Fibroblast of lung (primary cell): ENCODE results near the gene TBXAS1. TPM values are rescaled to one million over a fixed set of nuclear protein-coding genes. Genes with fewer than 3 reads are reported as not detected.

Experiments
- DNase-seq, 2 donors: peaks; one replicate each; pipeline versions ENCODE4 v3.0.0 to v3.0.0-alpha.2; 2010; ENCODE audit warnings: low read depth in 2 of 2
- H2AFZ ChIP-seq: 2 replicates; pipeline ENCODE4 v1.5.1; 2012; ENCODE audit warnings: low read length, control low read depth, inconsistent platforms
- H3K27ac ChIP-seq: 2 replicates; pipeline ENCODE4 v1.5.1; 2011; ENCODE audit warnings: low read length, control low read depth; ENCODE audit not compliant: insufficient read depth
- H3K27me3 ChIP-seq: 2 replicates; pipeline ENCODE4 v1.5.1; 2011; ENCODE audit warnings: mild to moderate bottlenecking, low read length; ENCODE audit not compliant: control insufficient read depth, insufficient read depth
- H3K36me3 ChIP-seq: 2 replicates; pipeline ENCODE4 v1.5.1; 2011; ENCODE audit warnings: low read length; ENCODE audit not compliant: control insufficient read depth, insufficient read depth
- H3K4me1 ChIP-seq: 2 replicates; pipeline ENCODE4 v1.5.1; 2011; ENCODE audit warnings: low read length; ENCODE audit not compliant: control insufficient read depth, insufficient read depth; ENCODE audit errors: extremely low read depth
- H3K4me2 ChIP-seq: 2 replicates; pipeline ENCODE4 v1.5.1; 2011; ENCODE audit warnings: low read length, control low read depth; ENCODE audit not compliant: insufficient read depth; ENCODE audit errors: extremely low read depth
- H3K4me3 ChIP-seq, 4 experiments: fragments of 200-600 bp in 1 of 4; sonication (generic) in 1 of 4; replicated peaks in 1 of 4; 2 replicates each; pipeline ENCODE4 v1.5.1; 2011 to 2016; ENCODE audit warnings: low read length in 4 of 4, low read depth in 3 of 4, mild to moderate bottlenecking in 3 of 4, control low read depth in 2 of 4, inconsistent platforms in 1 of 4, mixed read lengths in 1 of 4; ENCODE audit not compliant: insufficient read depth in 1 of 4; ENCODE audit errors: control extremely low read depth in 1 of 4
- H3K79me2 ChIP-seq: 2 replicates; pipeline ENCODE4 v1.5.1; 2012; ENCODE audit warnings: mild to moderate bottlenecking, low read length, inconsistent platforms; ENCODE audit not compliant: control insufficient read depth, insufficient read depth
- H3K9ac ChIP-seq: 2 replicates; pipeline ENCODE4 v1.5.1; 2011; ENCODE audit warnings: mild to moderate bottlenecking, low read length, control low read depth; ENCODE audit not compliant: insufficient read depth
- H3K9me3 ChIP-seq: 2 replicates; pipeline ENCODE4 v1.5.1; 2012; ENCODE audit warnings: low read depth, low read length; ENCODE audit not compliant: control insufficient read depth, insufficient read depth
- H4K20me1 ChIP-seq: 2 replicates; pipeline ENCODE4 v1.5.1; 2011; ENCODE audit warnings: low read length; ENCODE audit not compliant: control insufficient read depth, insufficient read depth; ENCODE audit errors: extremely low read depth
- CTCF ChIP-seq, 2 donors: IDR thresholded peaks in 1 of 2; conservative IDR thresholded peaks in 1 of 2; 1 replicate in 1 of 2; 2 replicates in 1 of 2; pipeline ENCODE4 v1.5.1; 2011 to 2012; ENCODE audit warnings: low read length in 2 of 2, control low read depth in 1 of 2, inconsistent platforms in 1 of 2, low read depth in 1 of 2, mild to moderate bottlenecking in 1 of 2
- EZH2 ChIP-seq: IDR thresholded peaks from 2 replicates; pipeline ENCODE4 v1.5.1; 2012; ENCODE audit warnings: low read length, control low read depth, mild to moderate bottlenecking; ENCODE audit errors: missing control alignments
- polyA plus RNA-seq, 2 donors: library from polyadenylated mRNA; depleted of rRNA in 1 of 2; stranded (reverse) in 1 of 2; unstranded in 1 of 2; fragments of >200 nt; gene quantifications; 2 replicates each; pipeline ENCODE4 v1.2.1, GENCODE V29; 2011 to 2012; ENCODE audit warnings: missing spikeins in 1 of 2
- total RNA-seq: library from RNA; depleted of rRNA; stranded (reverse); fragments of >200 nt; gene quantifications from 2 replicates; pipeline ENCODE4 v1.2.1, GENCODE V29; 2014

The TBXAS1 gene
- total and polyA plus RNA-seq, 2 donors (not counting 1 experiment from before 2014, with no cell fraction given) = 1.5 to 2.1 TPM

- TF ChIP-seq EZH2 (no peak), CTCF (conservative IDR thresholded peaks at IDR 0.05 in 1 of 2, IDR thresholded peaks at IDR 0.05 in 1 of 2; ENCODE audit: low read depth in 1 of 2, low read length in 2 of 2) (no peak)
- no peak overlapping the region for H3K4me2 ChIP-seq
- H3K36me3 ChIP-seq = no peaks in the 10 kb centered on the region
- no peak overlapping the region for H3K4me3 ChIP-seq
- H3K79me2 ChIP-seq = no peaks in the 10 kb centered on the region
- no peak overlapping the region for H3K27ac ChIP-seq
- H3K9me3 ChIP-seq = no peaks in the 10 kb centered on the region
- no peaks in the 10 kb centered on the region for H3K27me3 ChIP-seq
- H3K9ac ChIP-seq = no peak overlapping the region
- DNase-seq = no peak
- H4K20me1 ChIP-seq = no peaks in the 10 kb centered on the region
- no peak overlapping the region for H2AFZ ChIP-seq
- H3K4me1 ChIP-seq = no peaks in the 10 kb centered on the region
Observed at GRCh38 chr7:140007051-140007690, 178.1 kb downstream of the TBXAS1 start.

- Histone ChIP-seq H3K4me3 (no peak overlapping the region), H3K4me2 (no peak overlapping the region), H3K4me1 (no peaks in the 10 kb centered on the region), H4K20me1 (no peaks in the 10 kb centered on the region), H3K9me3 (no peaks in the 10 kb centered on the region), H3K79me2 (no peaks in the 10 kb centered on the region), H3K9ac (no peak overlapping the region), H3K36me3 (no peaks in the 10 kb centered on the region), H3K27me3 (no peaks in the 10 kb centered on the region), H2AFZ (no peak overlapping the region), H3K27ac (no peak overlapping the region)
- DNase-seq = no peak
- TF ChIP-seq CTCF (conservative IDR thresholded peaks at IDR 0.05 in 1 of 2, IDR thresholded peaks at IDR 0.05 in 1 of 2; ENCODE audit: low read depth in 1 of 2, low read length in 2 of 2) (no peak), EZH2 (no peak)
Observed at GRCh38 chr7:140008755-140009610, 179.9 kb downstream of the TBXAS1 start.

GRCh38 chr7:140009735-140010134, 180.7 kb downstream of the TBXAS1 start:
- no peaks in the 10 kb centered on the region for H4K20me1 ChIP-seq
- H3K4me1 ChIP-seq = no peaks in the 10 kb centered on the region
- TF ChIP-seq EZH2 (no peak), CTCF (conservative IDR thresholded peaks at IDR 0.05 in 1 of 2, IDR thresholded peaks at IDR 0.05 in 1 of 2; ENCODE audit: low read depth in 1 of 2, low read length in 2 of 2) (no peak)
- no peak overlapping the region for H3K27ac ChIP-seq
- no peaks in the 10 kb centered on the region for H3K79me2 ChIP-seq
- DNase-seq = no peak
- H3K36me3 ChIP-seq = no peaks in the 10 kb centered on the region
- H2AFZ ChIP-seq = no peak overlapping the region
- H3K9ac ChIP-seq = no peak overlapping the region
- H3K27me3 ChIP-seq = no peaks in the 10 kb centered on the region
- H3K4me2 ChIP-seq = no peak overlapping the region
- H3K9me3 ChIP-seq = no peaks in the 10 kb centered on the region
- H3K4me3 ChIP-seq = no peak overlapping the region
